ENCODE measurements around the gene RNF7.
"Not testable (repeated sequence)": the region's sequence is repeated elsewhere in the genome, so short reads cannot be mapped to it uniquely, and the experiment has no call there.

RNF7 gene

DNA sequence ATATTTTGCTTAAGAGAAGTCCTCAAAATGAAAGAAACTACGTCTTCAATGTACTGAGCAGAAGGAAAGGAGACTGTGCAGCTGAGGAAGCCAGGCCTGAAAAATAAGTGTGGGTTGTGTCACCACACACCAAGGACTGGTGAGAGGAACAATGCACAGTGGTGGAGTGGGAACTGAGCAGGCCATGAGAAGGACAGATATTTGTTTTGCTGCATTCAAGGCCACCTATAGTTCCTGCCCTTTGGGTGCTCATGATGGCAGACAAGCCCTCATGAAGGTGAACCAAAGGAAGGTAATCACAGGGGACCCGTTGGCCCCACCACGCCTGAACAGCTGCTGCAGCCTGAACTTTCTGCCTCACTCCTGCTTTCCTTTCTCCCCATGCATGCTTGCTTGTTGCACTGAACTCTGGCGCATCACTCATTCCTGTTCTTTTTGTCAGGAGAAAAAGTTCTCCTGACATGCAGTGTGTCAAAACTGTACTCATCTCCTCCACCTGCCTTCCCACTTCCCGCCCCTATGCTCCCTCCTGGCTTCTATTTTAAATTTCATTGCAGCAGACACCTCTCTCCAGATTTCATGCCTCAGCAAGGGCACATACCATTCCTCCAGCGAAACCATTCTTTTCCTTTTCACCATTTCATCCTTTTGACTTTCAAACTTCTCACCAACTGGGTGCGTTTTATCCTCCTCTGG, 2.2 kb upstream of the RNF7 start:
- DNase-seq = no peak

DNA sequence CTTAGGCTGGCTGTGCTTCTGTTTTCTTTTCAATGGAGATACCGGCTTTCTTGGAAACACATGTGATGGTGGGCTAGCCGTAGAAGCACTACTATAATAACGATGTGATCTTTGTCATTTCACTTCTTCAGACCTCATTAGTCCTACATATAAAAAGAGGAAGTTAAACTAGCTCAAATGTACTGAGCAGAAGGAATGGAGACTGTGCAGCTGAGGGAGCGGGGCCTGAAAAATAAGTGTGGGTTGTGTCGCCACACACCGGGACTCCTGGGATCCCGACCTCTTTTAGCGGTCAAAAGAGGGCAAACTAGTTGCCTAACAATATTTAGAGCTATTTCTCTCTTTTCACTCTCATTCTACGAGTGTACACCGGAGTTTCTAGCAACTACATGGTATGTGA, 1.0 kb upstream of the RNF7 start:
- DNase-seq = no peak

GRCh38 chr3:141737678-141738021, 448 bp upstream of the RNF7 start:
- no peak for DNase-seq

DNA sequence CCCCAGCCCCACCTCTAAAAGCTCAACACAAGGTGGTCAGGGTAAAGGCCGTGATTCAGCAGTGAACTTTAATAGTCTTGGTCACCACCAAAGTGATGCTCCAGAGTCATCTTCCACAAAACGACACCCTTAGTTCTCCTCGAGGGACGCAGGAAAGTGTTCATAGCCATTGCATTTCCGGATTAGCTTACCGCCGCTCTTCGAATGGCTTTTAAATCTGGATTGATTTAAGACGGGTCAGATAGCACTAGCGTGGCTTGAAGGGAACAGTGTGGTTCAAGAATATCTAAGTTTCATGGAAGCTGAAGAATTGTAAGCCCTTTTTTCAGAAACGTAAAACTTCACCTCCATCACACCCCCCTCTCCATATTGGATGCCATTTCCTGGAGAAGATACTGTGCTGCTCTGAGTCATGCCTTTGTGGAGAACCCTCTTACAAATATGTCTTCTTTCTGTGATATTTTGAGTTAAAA, 829 bp downstream of the RNF7 start:
- no peak for DNase-seq

GRCh38 chr3:141739731-141740130, 1.6 kb downstream of the RNF7 start:
- DNase-seq = no peak

DNA sequence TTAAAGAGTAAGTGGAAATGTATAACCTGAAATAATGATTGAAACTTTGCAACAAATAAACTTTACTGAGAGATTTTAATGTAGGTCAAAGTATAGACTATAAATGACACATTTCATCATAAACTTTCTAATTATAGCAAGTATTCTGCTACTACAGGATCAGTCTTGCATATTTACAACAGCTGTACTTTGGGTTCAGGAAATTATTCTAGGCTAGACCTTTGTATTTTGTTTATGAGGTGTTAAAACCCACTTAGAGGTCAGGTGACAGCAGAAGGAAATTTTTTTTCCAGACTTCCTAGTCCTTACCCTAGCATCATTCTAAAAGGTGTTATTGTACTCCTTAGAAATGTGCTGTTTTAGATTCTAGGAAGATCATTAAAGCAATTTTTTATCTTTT, 2.3 kb downstream of the RNF7 start:
- no peak for DNase-seq

- DNase-seq = no peak
Measured at GRCh38 chr3:141743305-141743704, 5.2 kb downstream of the RNF7 start.

- DNase-seq = no peak
Measured at GRCh38 chr3:141746962-141747361, 8.9 kb downstream of the RNF7 start.

DNA sequence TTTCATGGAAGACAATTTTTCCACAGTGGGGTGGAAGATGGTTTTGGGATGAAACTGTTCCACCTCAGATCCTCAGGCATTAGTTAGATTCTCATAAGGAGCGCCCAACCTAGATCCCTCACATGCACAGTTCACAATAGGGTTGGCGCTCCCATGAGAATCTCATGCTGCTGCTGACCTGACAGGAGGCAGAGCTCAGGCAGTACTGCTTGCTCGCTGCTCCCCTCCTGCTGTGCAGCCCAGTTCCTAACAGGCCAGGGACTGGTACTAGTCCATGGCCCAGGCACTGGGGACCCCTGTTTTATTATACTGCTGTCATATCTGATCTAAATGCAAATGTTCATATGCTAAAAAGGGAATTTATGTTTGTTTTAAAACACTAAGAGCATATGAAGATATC, 15.3 kb downstream of the RNF7 start:
- no peak for DNase-seq

- DNase-seq = no peak
Measured at GRCh38 chr3:141754032-141754431, 15.9 kb downstream of the RNF7 start.

- DNase-seq = not testable (repeated sequence)
Measured at GRCh38 chr3:141762552-141762951, 24.5 kb downstream of the RNF7 start.

DNA sequence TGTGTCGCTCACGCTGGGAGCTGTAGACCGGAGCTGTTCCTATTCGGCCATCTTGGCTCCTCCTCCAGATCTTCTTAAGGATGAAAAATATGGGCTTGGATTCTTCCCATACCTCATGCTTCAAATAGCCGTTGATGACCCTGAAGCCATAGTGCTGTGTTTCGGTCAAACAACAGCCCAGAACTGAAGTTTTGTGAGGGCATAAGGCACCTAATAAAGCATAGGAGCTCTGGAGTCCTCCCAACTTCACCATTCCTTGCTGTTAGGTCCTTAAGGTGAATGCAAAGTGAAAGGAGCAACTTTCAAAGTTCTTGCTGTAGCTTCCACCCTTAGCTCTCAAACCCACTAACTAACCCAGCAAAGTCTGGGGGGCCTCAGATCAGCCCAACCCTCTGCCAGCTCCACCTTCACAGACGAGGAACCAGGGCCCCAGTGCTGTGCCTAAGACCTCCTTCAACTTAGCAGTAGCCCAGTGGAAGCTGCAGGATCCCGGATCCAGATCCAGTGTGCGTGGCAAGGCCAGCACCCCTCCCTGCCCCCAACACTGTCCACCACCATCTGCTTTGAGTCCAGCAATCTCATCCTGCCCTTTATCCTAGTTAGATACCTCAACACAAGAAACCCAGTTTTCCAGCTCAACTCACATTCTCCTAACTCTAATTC, 25.1 kb downstream of the RNF7 start, which contains the start of gene GRK7:
Gene GRK7 (plus strand): TSS at position 321 of the 663 bp plus-strand sequence. CDS start 14,877 bp downstream, outside the sequence.
- no peak for DNase-seq

GRCh38 chr3:141764045-141764444, 25.9 kb downstream of the RNF7 start:
- DNase-seq = no peak

GRCh38 chr3:141764465-141764864, 26.4 kb downstream of the RNF7 start:
- no peak for DNase-seq

- DNase-seq = no peak
Measured at GRCh38 chr3:141764986-141765385, 26.9 kb downstream of the RNF7 start.

DNA sequence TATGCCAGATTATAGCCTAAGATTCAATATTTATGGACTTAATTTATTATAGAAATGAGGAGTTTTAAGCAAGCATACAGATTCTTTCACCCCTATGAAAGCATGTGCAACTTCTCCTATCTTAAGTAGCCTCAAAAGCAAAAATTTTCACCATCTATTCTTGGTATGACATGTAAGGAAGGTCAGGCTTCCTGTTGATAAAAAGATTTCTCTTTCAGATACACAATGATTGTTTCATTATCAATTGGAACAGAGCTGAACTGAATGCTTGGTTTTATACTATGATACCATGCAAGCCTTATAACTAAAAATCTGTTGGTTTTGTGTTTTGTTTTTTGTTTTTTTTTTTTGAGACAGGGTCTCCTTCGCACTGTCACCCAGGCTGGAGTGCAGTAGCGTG, 29.0 kb downstream of the RNF7 start:
- no peak for DNase-seq

GRCh38 chr3:141769221-141769894, 31.3 kb downstream of the RNF7 start:
- DNase-seq = no peak

DNA sequence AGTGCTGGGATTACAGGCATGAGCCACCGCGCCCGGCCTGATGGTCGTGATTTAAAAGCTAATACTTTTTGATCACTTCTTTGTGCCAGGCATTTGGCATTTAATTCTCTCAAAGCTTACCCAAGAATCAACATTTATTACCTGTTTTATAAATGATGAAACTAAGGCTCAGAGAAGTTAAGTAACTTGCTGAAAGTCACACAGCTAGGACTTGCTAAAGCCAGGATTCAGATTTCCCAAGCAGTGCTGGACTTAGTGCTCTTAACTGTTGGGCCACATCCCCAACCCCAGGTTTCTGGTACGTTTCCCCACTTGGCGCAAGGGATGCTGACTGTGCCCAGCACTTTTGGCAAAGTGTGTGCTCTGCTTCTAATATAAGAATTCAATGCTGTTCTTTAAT, 35.6 kb downstream of the RNF7 start:
- no peak for DNase-seq

GRCh38 chr3:141776376-141776775, 38.3 kb downstream of the RNF7 start:
- no peak for DNase-seq

GRCh38 chr3:141776885-141777284, 38.8 kb downstream of the RNF7 start:
- no peak for DNase-seq

DNA sequence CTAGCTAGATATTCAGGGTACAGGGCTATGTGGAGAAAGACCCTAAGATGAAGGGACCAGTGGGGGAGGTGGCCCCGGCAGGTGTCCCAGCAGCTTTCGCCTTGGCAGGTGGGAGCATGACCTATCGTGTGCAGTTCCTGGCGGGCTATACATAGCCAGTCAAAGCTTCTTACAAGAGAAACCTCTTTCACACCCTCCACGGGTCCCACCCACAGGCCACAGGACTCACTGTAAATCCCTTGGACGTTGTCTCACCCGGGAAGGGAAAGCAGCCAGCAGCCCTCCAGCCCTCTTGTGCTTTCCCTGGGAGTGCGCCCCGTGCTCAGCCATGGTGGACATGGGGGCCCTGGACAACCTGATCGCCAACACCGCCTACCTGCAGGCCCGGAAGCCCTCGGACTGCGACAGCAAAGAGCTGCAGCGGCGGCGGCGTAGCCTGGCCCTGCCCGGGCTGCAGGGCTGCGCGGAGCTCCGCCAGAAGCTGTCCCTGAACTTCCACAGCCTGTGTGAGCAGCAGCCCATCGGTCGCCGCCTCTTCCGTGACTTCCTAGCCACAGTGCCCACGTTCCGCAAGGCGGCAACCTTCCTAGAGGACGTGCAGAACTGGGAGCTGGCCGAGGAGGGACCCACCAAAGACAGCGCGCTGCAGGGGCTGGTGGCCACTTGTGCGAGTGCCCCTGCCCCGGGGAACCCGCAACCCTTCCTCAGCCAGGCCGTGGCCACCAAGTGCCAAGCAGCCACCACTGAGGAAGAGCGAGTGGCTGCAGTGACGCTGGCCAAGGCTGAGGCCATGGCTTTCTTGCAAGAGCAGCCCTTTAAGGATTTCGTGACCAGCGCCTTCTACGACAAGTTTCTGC, 40.1 kb downstream of the RNF7 start:
- DNase-seq = no peak

DNA sequence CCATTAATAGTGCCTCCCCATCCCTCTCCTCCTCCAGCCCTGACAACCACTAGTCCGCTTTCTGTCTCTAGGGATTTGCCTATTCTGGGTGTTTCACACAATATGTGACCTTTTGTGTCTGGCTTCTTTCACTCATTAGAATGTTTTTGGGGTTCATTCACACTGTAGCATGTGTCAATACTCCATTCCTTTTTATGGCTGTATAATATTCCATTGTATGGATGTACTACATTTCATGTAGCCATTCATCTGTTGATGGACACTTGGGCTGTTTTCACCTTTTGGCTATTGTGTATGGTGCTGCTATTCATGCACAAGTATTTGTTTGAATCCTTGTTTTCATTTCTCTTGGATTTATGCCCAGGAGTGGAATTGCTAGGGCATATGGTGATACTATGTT, 41.6 kb downstream of the RNF7 start:
- DNase-seq = no peak

GRCh38 chr3:141782386-141782932, 44.4 kb downstream of the RNF7 start:
- DNase-seq = no peak
